ENCODE measurements around the gene BMP7.

GRCh38 chr20:57159193-57159851 lies 107.1 kb downstream of the BMP7 start:
- TF ChIP-seq CTCF (conservative IDR thresholded peaks at IDR 0.05) (no peak), EZH2 (IDR thresholded peaks at IDR 0.05; ENCODE audit: low read depth) (no peak)
